Testis (tissue), 2 donors: Measurements from ENCODE around the gene ENAH.

Experiments used
- POLR2A ChIP-seq: fragments of 450-650 bp; IDR thresholded peaks from one replicate; pipeline ENCODE4 v1.6.1; 2017; ENCODE audit warnings: antibody characterized with exemption, mild to moderate bottlenecking, moderate library complexity
- TF ChIP-seq, protein P1 (sequence below), 3 experiments: fragments of 450-650 bp in 2 of 3; fragments of 200-600 bp in 1 of 3; sonication (generic) in 1 of 3; IDR thresholded peaks; one replicate each; pipeline ENCODE4 v1.5.1; 2016 to 2019; ENCODE audit warnings: antibody characterized with exemption in 3 of 3, mild to moderate bottlenecking in 2 of 3, moderate library complexity in 1 of 3

GRCh38 chr1:225644666-225645065, 8.3 kb downstream of the ENAH start:
- TF ChIP-seq, protein P1, sequence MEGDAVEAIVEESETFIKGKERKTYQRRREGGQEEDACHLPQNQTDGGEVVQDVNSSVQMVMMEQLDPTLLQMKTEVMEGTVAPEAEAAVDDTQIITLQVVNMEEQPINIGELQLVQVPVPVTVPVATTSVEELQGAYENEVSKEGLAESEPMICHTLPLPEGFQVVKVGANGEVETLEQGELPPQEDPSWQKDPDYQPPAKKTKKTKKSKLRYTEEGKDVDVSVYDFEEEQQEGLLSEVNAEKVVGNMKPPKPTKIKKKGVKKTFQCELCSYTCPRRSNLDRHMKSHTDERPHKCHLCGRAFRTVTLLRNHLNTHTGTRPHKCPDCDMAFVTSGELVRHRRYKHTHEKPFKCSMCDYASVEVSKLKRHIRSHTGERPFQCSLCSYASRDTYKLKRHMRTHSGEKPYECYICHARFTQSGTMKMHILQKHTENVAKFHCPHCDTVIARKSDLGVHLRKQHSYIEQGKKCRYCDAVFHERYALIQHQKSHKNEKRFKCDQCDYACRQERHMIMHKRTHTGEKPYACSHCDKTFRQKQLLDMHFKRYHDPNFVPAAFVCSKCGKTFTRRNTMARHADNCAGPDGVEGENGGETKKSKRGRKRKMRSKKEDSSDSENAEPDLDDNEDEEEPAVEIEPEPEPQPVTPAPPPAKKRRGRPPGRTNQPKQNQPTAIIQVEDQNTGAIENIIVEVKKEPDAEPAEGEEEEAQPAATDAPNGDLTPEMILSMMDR (IDR thresholded peaks at IDR 0.05), result no peak
- no peak for TF ChIP-seq POLR2A
